IPS-20b (cell line): ENCODE results near the gene SELPLG.

ENCODE experiments used
- H3K27ac ChIP-seq: one replicate; pipeline ENCODE4 v1.5.1; 2013; ENCODE audit warnings: low read length
- H3K27me3 ChIP-seq: 2 replicates; pipeline ENCODE4 v1.6.1; 2013; ENCODE audit warnings: mild to moderate bottlenecking, low read length, inconsistent platforms; ENCODE audit not compliant: insufficient read depth
- H3K36me3 ChIP-seq: 2 replicates; pipeline ENCODE4 v1.6.1; 2013; ENCODE audit warnings: low read depth, mild to moderate bottlenecking, inconsistent platforms, low read length, moderate library complexity; ENCODE audit not compliant: insufficient read depth
- H3K4me1 ChIP-seq: 2 replicates; pipeline ENCODE4 v1.6.1; 2013; ENCODE audit warnings: mild to moderate bottlenecking, control low read depth, inconsistent platforms, low read length, moderate library complexity; ENCODE audit not compliant: insufficient read depth
- H3K4me3 ChIP-seq: 2 replicates; pipeline ENCODE4 v1.5.1; 2013; ENCODE audit warnings: mild to moderate bottlenecking, low read length, inconsistent platforms
- H3K9ac ChIP-seq: 2 replicates; pipeline ENCODE4 v1.6.1; 2013; ENCODE audit warnings: low read depth, mild to moderate bottlenecking, inconsistent platforms, low read length, moderate library complexity
- H3K9me3 ChIP-seq: 2 replicates; pipeline ENCODE4 v1.6.1; 2013; ENCODE audit warnings: mild to moderate bottlenecking, low read depth, low read length, inconsistent platforms; ENCODE audit not compliant: insufficient read depth

Gene SELPLG

DNA sequence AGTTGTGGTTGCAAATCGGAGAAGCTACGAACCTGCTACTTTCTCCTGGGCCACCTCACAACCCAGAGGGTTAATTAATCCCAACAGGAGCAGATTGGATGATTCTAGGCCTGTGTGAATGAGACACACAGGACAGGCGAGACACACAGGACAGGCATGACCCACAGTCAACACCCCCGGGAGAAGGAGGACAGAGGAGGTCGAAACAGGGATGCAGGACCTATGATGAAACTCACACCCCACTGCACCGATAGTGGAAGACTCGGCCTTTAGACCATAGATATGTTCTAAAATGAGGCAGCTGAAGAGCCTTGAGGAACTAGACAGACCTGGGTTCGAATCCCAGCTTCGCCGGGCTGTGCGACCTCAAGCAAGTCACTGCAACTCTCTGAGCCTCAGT is 47.4 kb downstream of the SELPLG start:
- H3K9ac ChIP-seq: no peak overlapping the region
- H3K36me3 ChIP-seq: no peaks in the 10 kb centered on the region
- H3K4me3 ChIP-seq: no peak overlapping the region
- H3K27ac ChIP-seq: no peak overlapping the region
- H3K9me3 ChIP-seq: no peaks in the 10 kb centered on the region
- peaks cover 7% of the 10 kb centered on the region; the same call in 1 of the 2 replicates for H3K4me1 ChIP-seq
- H3K27me3 ChIP-seq: no peaks in the 10 kb centered on the region

DNA sequence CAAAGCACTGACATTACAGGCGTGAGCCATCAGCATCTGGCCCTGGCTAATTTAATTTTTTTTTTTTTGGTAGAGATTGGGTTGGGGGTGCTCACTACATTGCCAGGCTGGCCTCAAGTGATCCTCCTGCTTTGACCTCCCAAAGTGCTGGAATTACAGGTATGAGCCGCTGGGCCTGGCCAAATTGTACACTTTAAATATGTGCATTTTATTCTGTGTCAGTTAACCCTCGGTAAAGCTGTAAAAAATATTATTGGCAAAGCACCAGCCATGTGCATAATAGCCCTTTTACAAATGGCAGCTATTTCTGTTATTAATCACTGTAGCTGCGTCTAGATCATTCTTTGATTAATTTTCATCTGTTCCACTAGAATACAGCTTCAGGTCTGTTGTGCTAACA is 47.8 kb downstream of the SELPLG start:
- no peak overlapping the region for H3K9ac ChIP-seq
- no peaks in the 10 kb centered on the region for H3K9me3 ChIP-seq
- H3K4me1 ChIP-seq: peaks cover 7% of the 10 kb centered on the region; the same call in 1 of the 2 replicates

DNA sequence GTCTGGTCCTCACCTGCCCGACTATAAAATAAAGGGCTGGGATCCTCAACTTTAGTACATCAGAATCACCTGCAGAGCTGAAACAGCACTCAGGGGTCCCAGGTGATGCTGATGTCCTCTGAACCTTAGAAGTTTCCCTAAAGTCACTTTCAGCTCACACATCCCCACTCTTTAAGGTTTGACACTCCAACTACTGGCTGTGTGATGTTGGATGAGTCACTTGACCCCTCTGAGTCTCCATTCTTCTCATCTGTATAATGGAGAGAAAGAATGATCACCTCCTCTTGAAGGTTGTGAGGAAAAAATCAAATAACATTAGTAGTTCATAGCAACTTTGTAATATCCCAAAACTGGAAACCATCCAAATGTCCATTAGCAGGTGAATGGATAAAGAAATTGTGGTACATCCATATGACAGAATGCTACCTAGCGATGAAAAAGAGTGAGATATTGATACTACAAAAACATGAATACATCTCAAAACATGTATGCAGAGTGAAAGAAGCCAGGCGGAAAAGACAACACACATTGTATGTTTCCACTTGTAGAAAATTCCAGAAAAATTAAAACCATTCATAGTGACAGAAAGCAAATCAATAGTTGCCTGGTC is 49.1 kb downstream of the SELPLG start:
- H3K9ac ChIP-seq: no peak overlapping the region
- no peak overlapping the region for H3K4me3 ChIP-seq
- peaks cover 5% of the 10 kb centered on the region; the same call in 1 of the 2 replicates for H3K4me1 ChIP-seq
- H3K36me3 ChIP-seq: no peaks in the 10 kb centered on the region
- no peak overlapping the region for H3K27ac ChIP-seq
- H3K27me3 ChIP-seq: no peaks in the 10 kb centered on the region
- H3K9me3 ChIP-seq: no peaks in the 10 kb centered on the region

More for the DNA sequence above, 47.8 kb downstream of the SELPLG start:
- Histone ChIP-seq H3K27ac (no peak overlapping the region), H3K4me3 (no peak overlapping the region), H3K27me3 (no peaks in the 10 kb centered on the region), H3K36me3 (no peaks in the 10 kb centered on the region)

DNA sequence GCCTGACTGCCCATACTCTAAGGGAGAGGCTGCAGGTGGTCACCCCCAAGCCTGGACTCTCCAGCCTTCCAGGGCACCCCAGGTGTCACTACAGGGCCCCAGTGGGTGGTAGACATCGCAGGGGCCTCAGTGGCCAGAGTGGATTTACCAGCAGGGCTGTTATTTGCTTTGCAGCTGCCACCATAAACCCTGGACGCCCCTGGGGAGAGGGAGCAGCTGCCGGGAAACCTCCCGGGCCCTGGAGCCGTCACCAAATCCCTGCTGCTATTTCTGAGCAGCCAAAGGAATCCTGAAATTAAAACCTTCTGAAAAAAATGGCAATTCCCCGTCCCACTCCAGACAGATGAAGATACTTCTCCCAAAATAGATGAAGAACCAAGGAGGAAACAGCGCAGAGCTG is 49.7 kb downstream of the SELPLG start:
- no peak overlapping the region for H3K9ac ChIP-seq
- H3K36me3 ChIP-seq: no peaks in the 10 kb centered on the region
- H3K27ac ChIP-seq: no peak overlapping the region
- H3K4me1 ChIP-seq: no peaks in the 10 kb centered on the region; the same call in 1 of the 2 replicates
- no peak overlapping the region for H3K4me3 ChIP-seq
- no peaks in the 10 kb centered on the region for H3K27me3 ChIP-seq
- H3K9me3 ChIP-seq: no peaks in the 10 kb centered on the region

DNA sequence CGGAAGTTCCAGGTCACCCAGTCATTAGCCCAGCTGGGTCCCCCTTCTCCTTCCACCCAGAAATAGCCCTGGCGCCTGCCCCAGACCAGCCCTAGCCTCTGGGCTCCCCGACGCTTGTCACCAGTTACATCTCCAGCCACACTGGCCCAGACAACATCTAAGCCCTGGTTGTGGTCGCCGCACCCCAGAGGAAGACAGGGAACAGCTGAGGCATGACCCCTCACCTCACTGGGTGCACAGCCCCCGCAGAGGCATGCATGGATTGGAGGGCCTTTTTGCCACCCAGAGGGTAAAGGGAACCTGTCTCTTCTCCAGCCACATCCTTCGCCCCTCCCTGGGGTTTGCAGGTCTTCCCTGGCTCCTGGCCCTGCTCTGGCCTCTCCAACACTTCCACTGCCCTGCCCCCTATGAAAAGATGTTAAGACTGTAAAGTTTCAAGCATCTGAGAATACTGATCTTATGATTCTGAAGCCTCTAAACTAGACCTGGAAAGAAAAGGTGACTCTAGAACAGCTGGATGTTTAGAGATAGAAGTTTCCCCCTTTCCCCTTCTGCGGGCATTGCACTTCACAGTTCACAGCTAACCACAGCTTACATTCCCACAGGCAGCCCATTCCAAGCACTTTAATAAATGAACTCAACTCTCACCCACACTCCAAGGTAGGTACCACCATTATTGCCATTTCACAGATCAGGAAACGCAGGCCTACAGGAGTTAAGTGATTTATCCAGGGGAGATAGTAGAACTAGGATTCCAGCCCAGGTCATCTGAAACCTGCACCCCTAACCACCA is 50.5 kb downstream of the SELPLG start:
- Histone ChIP-seq H3K4me3 (no peak overlapping the region), H3K9me3 (peaks cover 3% of the 10 kb centered on the region; the same call in 1 of the 2 replicates)

DNA sequence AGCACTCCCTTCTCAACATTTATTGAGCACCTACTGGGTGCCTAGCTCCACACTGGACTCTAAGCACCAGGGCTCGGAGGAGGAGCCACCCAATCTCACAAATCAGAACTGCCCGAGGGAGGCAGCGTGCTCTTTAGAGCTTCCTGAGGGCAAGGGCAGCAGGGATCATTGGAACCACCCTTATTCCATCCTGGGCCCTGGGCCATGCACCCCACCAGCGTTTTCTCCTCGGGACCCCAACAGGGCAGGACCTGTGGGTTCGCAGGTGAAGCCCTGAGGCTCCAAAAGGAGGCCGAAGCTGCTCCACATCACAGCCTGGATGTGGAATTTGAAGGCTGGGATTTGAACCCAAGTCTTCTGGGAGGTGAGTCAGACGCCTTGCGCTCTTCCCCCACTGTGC is 51.2 kb downstream of the SELPLG start:
- H3K4me1 ChIP-seq: no peaks in the 10 kb centered on the region
- no peaks in the 10 kb centered on the region for H3K36me3 ChIP-seq
- peaks cover 3% of the 10 kb centered on the region; the same call in 1 of the 2 replicates for H3K9me3 ChIP-seq
- no peak overlapping the region for H3K4me3 ChIP-seq
- H3K27me3 ChIP-seq: no peaks in the 10 kb centered on the region
- no peak overlapping the region for H3K27ac ChIP-seq
- no peak overlapping the region; the same call in 1 of the 2 replicates for H3K9ac ChIP-seq

More for the DNA sequence above, 50.5 kb downstream of the SELPLG start:
- H3K27me3 ChIP-seq: no peaks in the 10 kb centered on the region
- H3K36me3 ChIP-seq: no peaks in the 10 kb centered on the region
- H3K9ac ChIP-seq: no peak overlapping the region
- no peak overlapping the region for H3K27ac ChIP-seq
- H3K4me1 ChIP-seq: no peaks in the 10 kb centered on the region

DNA sequence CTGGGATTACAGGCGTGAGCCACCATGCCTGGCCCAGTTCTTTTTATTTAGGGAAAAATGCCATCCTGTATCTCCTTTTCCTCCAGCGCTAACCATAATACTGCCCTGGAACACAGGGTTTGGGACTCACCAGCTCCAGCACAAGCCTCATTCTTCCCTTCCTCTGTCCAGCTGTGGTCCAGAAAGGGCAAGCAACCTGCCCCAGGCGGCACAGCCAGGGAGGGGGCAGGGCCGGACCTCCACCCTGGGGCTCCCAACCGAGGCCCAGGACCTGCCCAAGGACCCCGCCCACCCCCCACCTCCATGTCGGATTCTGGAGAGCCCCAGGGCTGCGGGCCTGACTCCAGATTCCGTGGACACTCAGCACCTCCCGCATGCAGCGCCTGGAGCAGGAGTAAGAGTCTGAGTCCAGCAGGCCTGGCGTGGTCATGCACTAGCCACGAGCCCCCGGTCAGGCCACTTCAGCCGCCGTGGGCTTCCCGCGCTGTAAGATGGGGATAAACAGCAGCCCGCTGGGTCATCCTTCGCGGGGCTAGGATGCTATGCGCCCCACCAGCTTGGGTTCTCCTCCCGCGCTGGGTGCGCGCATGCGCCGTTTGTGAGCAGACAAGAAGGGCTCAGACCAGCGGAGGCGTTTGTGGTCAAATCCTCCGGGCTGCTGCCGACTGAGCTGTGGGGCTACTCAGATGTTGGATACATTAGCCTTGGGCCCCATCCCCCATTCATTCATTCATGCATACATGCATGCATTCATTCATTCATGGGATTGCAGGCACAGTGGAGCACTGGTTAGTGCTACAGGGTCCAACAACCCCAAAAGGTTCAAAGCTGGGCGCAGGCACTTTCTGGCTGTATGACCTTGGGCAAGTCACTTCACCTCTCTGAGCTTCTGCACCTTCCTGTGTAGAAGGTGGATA is 52.1 kb downstream of the SELPLG start:
- H3K9ac ChIP-seq: no peak overlapping the region
- no peaks in the 10 kb centered on the region for H3K4me1 ChIP-seq
- H3K36me3 ChIP-seq: no peaks in the 10 kb centered on the region
- no peak overlapping the region for H3K4me3 ChIP-seq
- H3K9me3 ChIP-seq: peaks cover 3% of the 10 kb centered on the region; the same call in 1 of the 2 replicates
- no peaks in the 10 kb centered on the region for H3K27me3 ChIP-seq
- H3K27ac ChIP-seq: no peak overlapping the region

DNA sequence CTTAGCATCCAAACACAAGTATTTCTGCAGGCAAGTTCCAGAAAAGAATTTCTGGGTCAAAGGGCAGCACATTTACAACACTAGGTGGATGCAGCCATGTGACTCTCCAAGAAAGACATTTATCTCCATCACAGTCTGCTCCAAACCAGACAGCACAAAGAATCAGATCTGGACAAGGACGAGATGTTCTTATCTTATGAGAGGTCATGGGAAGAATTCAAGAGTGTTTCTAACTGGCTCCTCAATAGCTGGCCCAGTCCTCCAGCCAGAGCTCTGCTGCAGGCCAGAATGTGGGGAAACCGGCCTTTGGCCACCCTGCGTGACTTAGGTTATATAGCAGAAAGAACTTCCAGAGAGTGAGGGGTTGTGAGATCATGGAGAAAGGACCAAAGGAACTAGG is 53.2 kb downstream of the SELPLG start:
- Histone ChIP-seq H3K9me3 (peaks cover 3% of the 10 kb centered on the region; the same call in 1 of the 2 replicates), H3K36me3 (no peaks in the 10 kb centered on the region), H3K9ac (no peak overlapping the region), H3K27ac (no peak overlapping the region), H3K4me1 (no peaks in the 10 kb centered on the region), H3K4me3 (no peak overlapping the region), H3K27me3 (no peaks in the 10 kb centered on the region)

DNA sequence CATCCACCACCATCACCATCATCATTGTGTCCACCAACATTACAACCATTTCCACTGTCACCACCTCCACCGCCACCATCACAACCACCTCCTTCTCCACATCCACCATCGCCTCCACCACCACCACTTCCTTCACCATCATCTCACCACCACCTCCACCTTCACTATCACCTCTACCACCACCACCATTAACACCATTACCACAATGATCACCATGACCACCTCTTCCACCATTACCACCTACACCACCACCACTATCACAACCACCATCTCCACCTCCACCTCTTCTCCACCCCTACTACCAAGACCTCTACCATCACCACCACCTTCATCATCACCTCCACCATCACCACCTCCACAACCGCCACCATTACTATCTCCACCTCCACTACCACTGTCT is 54.9 kb downstream of the SELPLG start:
- no peak overlapping the region for H3K4me3 ChIP-seq
- no peak overlapping the region for H3K27ac ChIP-seq
- H3K27me3 ChIP-seq: no peaks in the 10 kb centered on the region
- H3K9me3 ChIP-seq: peaks cover 3% of the 10 kb centered on the region; the same call in 1 of the 2 replicates
- no peaks in the 10 kb centered on the region for H3K36me3 ChIP-seq
- no peak overlapping the region for H3K9ac ChIP-seq
- H3K4me1 ChIP-seq: no peaks in the 10 kb centered on the region

DNA sequence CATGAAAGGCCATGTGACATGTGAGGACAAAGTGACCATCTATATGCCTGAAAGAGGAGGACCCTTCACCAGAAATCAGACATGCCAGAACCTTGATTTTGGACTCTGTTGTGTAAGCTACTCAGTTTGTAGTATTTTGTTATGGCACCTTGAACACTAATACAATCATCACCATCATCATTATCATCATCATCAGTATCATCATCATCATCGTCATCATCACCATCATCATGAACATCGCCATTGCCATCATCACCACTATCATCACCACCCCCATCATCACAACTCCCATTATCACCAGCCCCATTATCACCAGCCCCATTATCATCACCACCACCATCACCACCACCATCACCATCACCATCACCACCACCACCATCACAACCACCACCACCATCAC is 55.4 kb downstream of the SELPLG start:
- peaks cover 3% of the 10 kb centered on the region; the same call in 1 of the 2 replicates for H3K9me3 ChIP-seq
- no peaks in the 10 kb centered on the region for H3K4me1 ChIP-seq
- H3K9ac ChIP-seq: no peak overlapping the region
- H3K4me3 ChIP-seq: no peak overlapping the region
- no peak overlapping the region for H3K27ac ChIP-seq
- no peaks in the 10 kb centered on the region for H3K27me3 ChIP-seq
- H3K36me3 ChIP-seq: no peaks in the 10 kb centered on the region

DNA sequence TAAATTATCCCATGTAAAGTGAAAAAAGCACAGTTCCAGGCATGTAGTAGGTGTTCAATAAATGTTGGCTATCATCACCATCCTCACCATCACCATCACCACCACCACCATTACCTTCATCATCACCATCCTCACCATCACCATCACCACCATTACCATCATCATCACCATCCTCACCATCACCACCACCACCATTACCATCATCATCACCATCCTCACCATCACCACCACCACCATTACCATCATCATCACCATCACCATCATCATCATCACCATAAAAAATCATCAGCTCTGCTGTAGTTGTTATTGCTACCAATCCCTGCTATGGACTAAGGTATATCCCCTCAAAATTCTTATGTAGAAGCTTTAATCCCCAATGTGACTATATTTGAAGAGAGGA is 56.2 kb downstream of the SELPLG start:
- Histone ChIP-seq H3K4me1 (no peaks in the 10 kb centered on the region), H3K4me3 (no peak overlapping the region), H3K27me3 (no peaks in the 10 kb centered on the region), H3K9me3 (peaks cover 3% of the 10 kb centered on the region; the same call in 1 of the 2 replicates), H3K36me3 (no peaks in the 10 kb centered on the region), H3K9ac (no peak overlapping the region), H3K27ac (no peak overlapping the region)
